ENCODE measurements around the gene BIN1. TPM values are rescaled to one million over a fixed set of nuclear protein-coding genes. Genes with fewer than 3 reads are reported as not detected.

Gene BIN1
- total RNA-seq, 1 donor from 2014 or later, result 50.2 TPM

DNA sequence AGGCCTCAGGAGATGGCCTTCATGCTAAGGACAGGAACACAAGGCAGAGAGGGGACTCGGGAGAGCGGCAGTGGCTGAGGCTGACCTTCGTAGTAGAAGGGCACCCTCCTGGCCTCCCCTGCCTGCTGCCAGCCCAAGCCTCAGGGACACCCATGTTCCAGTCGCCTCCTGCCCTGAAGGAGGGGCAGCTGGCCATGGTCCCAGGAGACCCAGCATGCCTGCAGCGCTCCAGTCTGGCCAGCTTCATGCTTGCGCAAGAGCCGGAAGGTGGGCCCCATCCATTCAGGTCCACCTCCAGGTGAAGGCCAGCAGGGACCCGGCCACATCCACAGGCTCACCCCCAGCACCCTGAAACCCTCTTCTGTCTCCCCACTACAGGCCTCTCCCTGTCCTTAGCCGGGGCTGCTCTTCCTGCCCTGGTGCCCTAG lies 35.0 kb downstream of the BIN1 start:
- Histone ChIP-seq H3K27me3 (ENCODE audit: insufficient read depth, low read length) (no peaks in the 10 kb centered on the region), H3K9me3 (ENCODE audit: insufficient read depth, low read depth, low read length) (no peaks in the 10 kb centered on the region), H3K36me3 (ENCODE audit: insufficient read depth, low read length) (no peaks in the 10 kb centered on the region), H3K4me3 (ENCODE audit: insufficient read depth, low read depth, low read length) (no peak overlapping the region), H3K27ac (ENCODE audit: low read depth, low read length) (no peak overlapping the region), H4K20me1 (ENCODE audit: insufficient read depth, low read length) (peaks cover 29% of the 10 kb centered on the region), H3K79me2 (ENCODE audit: insufficient read depth, low read length) (peaks cover under 1% of the 10 kb centered on the region), H3K4me2 (ENCODE audit: low read length) (no peak overlapping the region), H2AFZ (ENCODE audit: low read depth, low read length) (no peak overlapping the region), H3K4me1 (ENCODE audit: insufficient read depth, low read length) (peaks cover 6% of the 10 kb centered on the region), H3K9ac (ENCODE audit: low read length) (no peak overlapping the region)
- peaks cover 10% of the 10 kb centered on the region for H3K36me3 Mint-ChIP-seq (ENCODE audit: low read depth, unreplicated experiment)
- FAIRE-seq, result no peak
- peaks cover 12% of the 10 kb centered on the region for H3K4me1 Mint-ChIP-seq (ENCODE audit: low read depth, unreplicated experiment)
- no peak overlapping the region for H3K27ac Mint-ChIP-seq (ENCODE audit: unreplicated experiment)
- no peak overlapping the region for H3K4me3 Mint-ChIP-seq (ENCODE audit: unreplicated experiment)
- TF ChIP-seq, protein P1, sequence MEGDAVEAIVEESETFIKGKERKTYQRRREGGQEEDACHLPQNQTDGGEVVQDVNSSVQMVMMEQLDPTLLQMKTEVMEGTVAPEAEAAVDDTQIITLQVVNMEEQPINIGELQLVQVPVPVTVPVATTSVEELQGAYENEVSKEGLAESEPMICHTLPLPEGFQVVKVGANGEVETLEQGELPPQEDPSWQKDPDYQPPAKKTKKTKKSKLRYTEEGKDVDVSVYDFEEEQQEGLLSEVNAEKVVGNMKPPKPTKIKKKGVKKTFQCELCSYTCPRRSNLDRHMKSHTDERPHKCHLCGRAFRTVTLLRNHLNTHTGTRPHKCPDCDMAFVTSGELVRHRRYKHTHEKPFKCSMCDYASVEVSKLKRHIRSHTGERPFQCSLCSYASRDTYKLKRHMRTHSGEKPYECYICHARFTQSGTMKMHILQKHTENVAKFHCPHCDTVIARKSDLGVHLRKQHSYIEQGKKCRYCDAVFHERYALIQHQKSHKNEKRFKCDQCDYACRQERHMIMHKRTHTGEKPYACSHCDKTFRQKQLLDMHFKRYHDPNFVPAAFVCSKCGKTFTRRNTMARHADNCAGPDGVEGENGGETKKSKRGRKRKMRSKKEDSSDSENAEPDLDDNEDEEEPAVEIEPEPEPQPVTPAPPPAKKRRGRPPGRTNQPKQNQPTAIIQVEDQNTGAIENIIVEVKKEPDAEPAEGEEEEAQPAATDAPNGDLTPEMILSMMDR (IDR thresholded peaks at IDR 0.05; ENCODE audit: insufficient read depth, low read depth, low read length), result no peak
- TF ChIP-seq EZH2 (IDR thresholded peaks at IDR 0.05; ENCODE audit: insufficient read depth, low read length), result no peak
- H3K9me3 Mint-ChIP-seq (ENCODE audit: unreplicated experiment), result no peaks in the 10 kb centered on the region
- DNase-seq (ENCODE audit: low read depth), result no peak
- no peaks in the 10 kb centered on the region for H3K27me3 Mint-ChIP-seq (ENCODE audit: low read depth, unreplicated experiment)

DNA sequence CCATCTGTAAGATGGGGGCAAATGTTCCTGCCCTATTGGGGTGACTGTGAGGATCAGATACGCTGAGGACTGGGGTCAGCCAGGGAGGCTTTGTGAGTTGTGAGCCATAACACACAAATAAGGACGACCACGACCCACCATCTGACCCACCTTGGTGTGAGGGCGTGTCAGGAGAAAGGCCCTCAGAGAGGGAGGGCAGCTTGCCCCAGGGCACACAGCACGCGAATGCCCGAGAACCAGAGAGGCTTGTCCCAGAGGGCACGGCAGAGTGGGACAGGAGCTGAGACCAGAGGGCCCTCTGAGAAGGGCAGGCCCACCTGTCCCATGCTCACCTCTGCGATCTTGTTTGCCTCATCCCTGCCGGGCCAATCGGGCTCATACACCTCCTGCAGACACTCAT lies 36.7 kb downstream of the BIN1 start:
- Histone ChIP-seq H3K4me3 (ENCODE audit: insufficient read depth, low read depth, low read length) (no peak overlapping the region), H3K4me2 (ENCODE audit: low read length) (no peak overlapping the region), H3K36me3 (ENCODE audit: insufficient read depth, low read length) (no peaks in the 10 kb centered on the region), H3K27ac (ENCODE audit: low read depth, low read length) (no peak overlapping the region), H3K27me3 (ENCODE audit: insufficient read depth, low read length) (no peaks in the 10 kb centered on the region), H3K9me3 (ENCODE audit: insufficient read depth, low read depth, low read length) (no peaks in the 10 kb centered on the region), H4K20me1 (ENCODE audit: insufficient read depth, low read length) (peaks cover 23% of the 10 kb centered on the region), H3K9ac (ENCODE audit: low read length) (no peak overlapping the region), H2AFZ (ENCODE audit: low read depth, low read length) (no peak overlapping the region), H3K4me1 (ENCODE audit: insufficient read depth, low read length) (peaks cover 13% of the 10 kb centered on the region), H3K79me2 (ENCODE audit: insufficient read depth, low read length) (no peaks in the 10 kb centered on the region)
- TF ChIP-seq, protein P1 (IDR thresholded peaks at IDR 0.05; ENCODE audit: insufficient read depth, low read depth, low read length), result no peak
- TF ChIP-seq EZH2 (IDR thresholded peaks at IDR 0.05; ENCODE audit: insufficient read depth, low read length), result no peak
- DNase-seq (ENCODE audit: low read depth) (no peak), FAIRE-seq (no peak)
- Mint-ChIP-seq H3K36me3 (ENCODE audit: low read depth, unreplicated experiment) (peaks cover 10% of the 10 kb centered on the region), H3K27ac (ENCODE audit: unreplicated experiment) (no peak overlapping the region), H3K4me1 (ENCODE audit: low read depth, unreplicated experiment) (peaks cover 18% of the 10 kb centered on the region), H3K27me3 (ENCODE audit: low read depth, unreplicated experiment) (no peaks in the 10 kb centered on the region), H3K9me3 (ENCODE audit: unreplicated experiment) (no peaks in the 10 kb centered on the region), H3K4me3 (ENCODE audit: unreplicated experiment) (no peak overlapping the region)

DNA sequence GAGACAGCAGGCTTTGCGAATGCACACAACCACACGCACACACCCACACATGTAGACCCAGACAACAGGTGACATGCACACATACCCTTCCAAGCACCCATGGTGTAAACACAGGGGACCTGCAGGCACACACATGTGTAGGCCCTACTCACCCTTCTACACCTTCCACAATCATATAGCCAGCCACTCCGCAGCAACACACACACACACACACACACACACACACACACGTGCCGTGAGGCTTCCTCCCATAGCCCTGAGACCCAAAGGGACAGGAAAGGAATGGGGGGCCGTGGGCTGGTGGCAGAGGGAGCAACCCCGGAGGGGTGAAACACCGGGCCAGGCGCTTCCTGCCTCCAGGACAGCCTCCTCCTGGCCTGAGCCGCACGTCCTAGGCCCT lies 37.4 kb downstream of the BIN1 start:
- H3K4me3 Mint-ChIP-seq (ENCODE audit: unreplicated experiment), result no peak overlapping the region
- no peaks in the 10 kb centered on the region for H3K9me3 ChIP-seq (ENCODE audit: insufficient read depth, low read depth, low read length)
- TF ChIP-seq, protein P1 (IDR thresholded peaks at IDR 0.05; ENCODE audit: insufficient read depth, low read depth, low read length), result no peak
- no peak for TF ChIP-seq EZH2 (IDR thresholded peaks at IDR 0.05; ENCODE audit: insufficient read depth, low read length)
- H3K4me3 ChIP-seq (ENCODE audit: insufficient read depth, low read depth, low read length), result no peak overlapping the region
- no peak overlapping the region for H2AFZ ChIP-seq (ENCODE audit: low read depth, low read length)
- no peaks in the 10 kb centered on the region for H3K27me3 Mint-ChIP-seq (ENCODE audit: low read depth, unreplicated experiment)
- no peak overlapping the region for H3K27ac ChIP-seq (ENCODE audit: low read depth, low read length)
- DNase-seq (ENCODE audit: low read depth), result no peak
- H3K9ac ChIP-seq (ENCODE audit: low read length), result no peak overlapping the region
- no peaks in the 10 kb centered on the region for H3K36me3 ChIP-seq (ENCODE audit: insufficient read depth, low read length)
- H3K4me1 ChIP-seq (ENCODE audit: insufficient read depth, low read length), result peaks cover 19% of the 10 kb centered on the region
- H3K9me3 Mint-ChIP-seq (ENCODE audit: unreplicated experiment), result no peaks in the 10 kb centered on the region
- no peaks in the 10 kb centered on the region for H3K27me3 ChIP-seq (ENCODE audit: insufficient read depth, low read length)
- peaks cover 23% of the 10 kb centered on the region for H4K20me1 ChIP-seq (ENCODE audit: insufficient read depth, low read length)
- no peak overlapping the region for H3K27ac Mint-ChIP-seq (ENCODE audit: unreplicated experiment)
- no peak overlapping the region for H3K4me2 ChIP-seq (ENCODE audit: low read length)
- H3K36me3 Mint-ChIP-seq (ENCODE audit: low read depth, unreplicated experiment), result peaks cover 10% of the 10 kb centered on the region
- no peaks in the 10 kb centered on the region for H3K79me2 ChIP-seq (ENCODE audit: insufficient read depth, low read length)
- peaks cover 16% of the 10 kb centered on the region for H3K4me1 Mint-ChIP-seq (ENCODE audit: low read depth, unreplicated experiment)
- FAIRE-seq, result no peak

Data from astrocyte (in vitro differentiated cells and primary cell).